K562 (cell line): ENCODE measurements around the gene PXN. TPM values are rescaled to one million over a fixed set of nuclear protein-coding genes. Genes with fewer than 3 reads are reported as not detected.
A peak's percentile ranks its signal among the peaks of the same experiment; 100 is the strongest.

Experiments used
- C11orf30 ChIP-seq: fragments of 450-650 bp; IDR thresholded peaks from 2 replicates; pipeline ENCODE4 v1.6.1; 2016; ENCODE audit warnings: low read depth, mild to moderate bottlenecking
- CEBPG ChIP-seq, 3 experiments: fragments of 200-800 bp in 1 of 3; sonication (Bioruptor generic) in 1 of 3; sonication (generic) in 1 of 3; formaldehyde crosslinking in 1 of 3; IDR thresholded peaks in 2 of 3; conservative IDR thresholded peaks in 1 of 3; 2 replicates each; pipeline versions ENCODE4 v1.6.1 to v1.8.0; 2016 to 2022; ENCODE audit warnings: missing compliant biosample characterization in 2 of 3, missing genetic modification characterization in 2 of 3, mild to moderate bottlenecking in 1 of 3, missing genetic modification reagents in 1 of 3
- CREB3 ChIP-seq: fragments of 450-650 bp; conservative IDR thresholded peaks from 2 replicates; pipeline ENCODE4 v1.6.1; 2016; ENCODE audit warnings: missing genetic modification characterization, low read depth, mild to moderate bottlenecking, missing compliant biosample characterization, moderate library complexity
- HES1 ChIP-seq: fragments of 450-650 bp; IDR thresholded peaks from 2 replicates; pipeline ENCODE4 v1.6.1; 2016; ENCODE audit warnings: low read depth, mild to moderate bottlenecking, moderate library complexity
- HEY1 ChIP-seq: fragments of 250-450 bp; sonication (Bioruptor Pico); IDR thresholded peaks from 2 replicates; pipeline ENCODE4 v1.5.0; 2020; ENCODE audit warnings: mild to moderate bottlenecking, moderate library complexity, borderline replicate concordance
- KLF16 ChIP-seq: IDR thresholded peaks from 2 replicates; pipeline ENCODE4 v1.6.1; 2016; ENCODE audit warnings: antibody characterized with exemption
- MGA ChIP-seq: fragments of 450-650 bp; IDR thresholded peaks from 2 replicates; pipeline ENCODE4 v1.6.1; 2016; ENCODE audit warnings: mild to moderate bottlenecking, moderate library complexity
- NEUROD1 ChIP-seq: fragments of 150-350 bp; IDR thresholded peaks from 2 replicates; pipeline ENCODE4 v1.6.1; 2014; ENCODE audit warnings: borderline replicate concordance, low read length, low read depth; ENCODE audit not compliant: partially characterized antibody
- NRF1 ChIP-seq, 2 experiments: fragments of 450-650 bp; IDR thresholded peaks in 1 of 2; conservative IDR thresholded peaks in 1 of 2; 2 replicates each; pipeline ENCODE4 v1.6.1; 2014; ENCODE audit warnings: mild to moderate bottlenecking in 2 of 2
- PML ChIP-seq: IDR thresholded peaks from 2 replicates; pipeline ENCODE4 v1.6.1; 2012; ENCODE audit warnings: low read length, inconsistent platforms
- SMC3 ChIP-seq: conservative IDR thresholded peaks from 2 replicates; pipeline ENCODE4 v1.6.1; 2011; ENCODE audit warnings: low read depth, low read length, improper control_type of control experiment; ENCODE audit not compliant: insufficient read depth
- ZNF668 ChIP-seq: fragments of 250-450 bp; sonication (Bioruptor Pico); IDR thresholded peaks from 2 replicates; pipeline ENCODE4 v1.8.0; 2022; ENCODE audit warnings: mild to moderate bottlenecking, inconsistent platforms
- polyA plus RNA-seq, 8 experiments: library from polyadenylated mRNA; depleted of rRNA in 4 of 8; stranded (reverse) in 5 of 8; unstranded in 3 of 8; fragments of >200 nt; fragmentation: Nextera tagmentation in 2 of 8; fragmentation: Illumina TruSeq in 1 of 8; extraction: Ambion mirVana in 2 of 8; extraction: Trizol in 1 of 8; gene quantifications; 2 replicates each; pipeline versions ENCODE4 v1.2.1 to v1.2.3, GENCODE V29; 2011 to 2014; ENCODE audit warnings: inconsistent platforms in 1 of 8, missing spikeins in 1 of 8
- total RNA-seq, 7 experiments: library from RNA; depleted of rRNA in 6 of 7; stranded (reverse); fragments of >200 nt in 6 of 7; fragmentation: Illumina TruSeq in 2 of 7; extraction: Trizol in 2 of 7; gene quantifications; 2 replicates each; pipeline versions ENCODE4 v1.2.1 to v1.2.3, GENCODE V29; 2011 to 2021; ENCODE audit warnings: low replicate concordance in 1 of 7

The PXN gene
- total and polyA plus RNA-seq, 9 of the 15 experiments (the other 6 are each of a cell fraction or from before 2014, with no cell fraction given), result 4.0 to 74.1 (median 18.6) TPM

GRCh38 chr12:120228291-120229070 is 37.0 kb downstream of the PXN start (continued):
- TF ChIP-seq NRF1 (conservative IDR thresholded peaks at IDR 0.05 in 1 of 2, IDR thresholded peaks at IDR 0.05 in 1 of 2) (peak in 1 of 2 experiments; percentile 30; a peak in 1 of 4 replicates), HEY1 (CRISPR knock-in tag) (no peak), ZNF668 (CRISPR knock-in tag) (no peak), CREB3 (tag) (0 out of 2 replicates have a peak, but pooled peaks have one; percentile 52), C11orf30 (peak; percentile 73), KLF16 (0 out of 2 replicates have a peak, but pooled peaks have one; percentile 40), NEUROD1 (peak; percentile 43), HES1 (no peak), MGA (no peak; the same call in 1 of the 2 replicates), SMC3 (peak; percentile 99), CEBPG (CRISPR knock-in tag; IDR thresholded peaks at IDR 0.05) (peak; percentile 49), CEBPG (tag; conservative IDR thresholded peaks at IDR 0.05 in 1 of 2, IDR thresholded peaks at IDR 0.05 in 1 of 2) (0 out of 4 replicates have a peak, but pooled peaks of 1 of the 2 experiments have one; percentile 35), PML (0 out of 2 replicates have a peak, but pooled peaks have one; percentile 40)
